PC-9 (cell line): ENCODE data around the gene CDH13. TPM values are rescaled to one million over a fixed set of nuclear protein-coding genes. Genes with fewer than 3 reads are reported as not detected.

Source experiments
- BruUV-seq: library from RNA; stranded (reverse); fragments of 400-500 nt; replicated peaks from 2 replicates; lab custom pipeline; 2021; lab: Mats Ljungman, UMichigan
- CTCF ChIA-PET: fragments of 300-600 bp; sonication (Branson Sonifier 250); formaldehyde crosslinking; loops from one replicate; lab custom pipeline; 2022; ENCODE audit warnings: antibody characterized with exemption; lab: Charles Lee
- POLR2A ChIA-PET: fragments of 300-600 bp; sonication (Branson Sonifier 250); formaldehyde crosslinking; loops from one replicate; lab custom pipeline; 2022; ENCODE audit warnings: antibody characterized with exemption; ENCODE audit not compliant: unreplicated experiment; lab: Charles Lee
- DNase-seq, 2 experiments: peaks; one replicate each; pipeline versions ENCODE4 v3.0.0 to v3.0.0-alpha.2; 2015 to 2022; ENCODE audit warnings: mixed read lengths in 1 of 2
- H2AFZ ChIP-seq: fragments of 200-600 bp; sonication (generic); 2 replicates; pipeline ENCODE4 v1.8.1; 2017; ENCODE audit warnings: antibody characterized with exemption
- H3F3A ChIP-seq: fragments of 200-600 bp; sonication (generic); 2 replicates; pipeline ENCODE4 v1.8.1; 2017; ENCODE audit warnings: antibody characterized with exemption, mild to moderate bottlenecking, low read depth; ENCODE audit not compliant: insufficient read depth
- H3K27ac ChIP-seq: fragments of 200-600 bp; sonication (generic); 2 replicates; pipeline ENCODE4 v1.6.1; 2016; ENCODE audit warnings: mixed run types
- H3K27me3 ChIP-seq: fragments of 200-600 bp; sonication (generic); 2 replicates; pipeline ENCODE4 v1.6.1; 2016; ENCODE audit warnings: low read depth, mixed run types; ENCODE audit not compliant: insufficient read depth
- H3K36me3 ChIP-seq: fragments of 200-600 bp; sonication (generic); 2 replicates; pipeline ENCODE4 v1.6.1; 2016; ENCODE audit warnings: low read depth, mixed run types
- H3K4me1 ChIP-seq: fragments of 200-600 bp; sonication (generic); replicated peaks from 2 replicates; pipeline ENCODE4 v1.6.1; 2016; ENCODE audit warnings: mixed run types; ENCODE audit not compliant: insufficient read depth
- H3K4me2 ChIP-seq: fragments of 200-600 bp; sonication (generic); 2 replicates; pipeline ENCODE4 v1.6.1; 2017; ENCODE audit warnings: mixed run types
- H3K4me3 ChIP-seq: fragments of 200-600 bp; sonication (generic); 2 replicates; pipeline ENCODE4 v1.6.1; 2016; ENCODE audit warnings: mixed run types
- H3K79me2 ChIP-seq: fragments of 200-600 bp; sonication (generic); 2 replicates; pipeline ENCODE4 v1.6.1; 2017; ENCODE audit warnings: low read depth, mixed run types
- H3K9me2 ChIP-seq: fragments of 200-600 bp; sonication (generic); 2 replicates; pipeline ENCODE4 v1.8.1; 2017; ENCODE audit warnings: mild to moderate bottlenecking; ENCODE audit not compliant: insufficient read depth
- H3K9me3 ChIP-seq: fragments of 200-600 bp; sonication (generic); 2 replicates; pipeline ENCODE4 v1.8.1; 2016; ENCODE audit warnings: low read depth; ENCODE audit not compliant: insufficient read depth
- H4K20me1 ChIP-seq: fragments of 200-600 bp; sonication (generic); 2 replicates; pipeline ENCODE4 v1.8.1; 2017; ENCODE audit not compliant: insufficient read depth
- CTCF ChIP-seq: fragments of 200-600 bp; sonication (generic); conservative IDR thresholded peaks from 2 replicates; pipeline ENCODE4 v1.6.1; 2017; ENCODE audit warnings: mixed run types, antibody characterized with exemption, mild to moderate bottlenecking, moderate library complexity
- EZH2 ChIP-seq: fragments of 200-600 bp; sonication (generic); IDR thresholded peaks from 2 replicates; pipeline ENCODE4 v1.8.0; 2017; ENCODE audit warnings: antibody characterized with exemption, low read depth
- intact Hi-C: fragments of 100-400 bp; cut with micrococcal nuclease; formaldehyde crosslinking; loops from one replicate; pipeline ENCODE4 v1.10.0; 2022; ENCODE audit not compliant: unreplicated experiment
- total RNA-seq: library from RNA; stranded (reverse); gene quantifications from 2 replicates; pipeline ENCODE4 v1.2.3, GENCODE V29; 2021

CDH13 gene
- total RNA-seq, 1 experiment from 2014 or later = 0.24 TPM

- Histone ChIP-seq H3K27ac (no peak overlapping the region), H3K27me3 (peaks cover 88% of the 10 kb centered on the region), H3K9me3 (no peaks in the 10 kb centered on the region), H3K4me1 (no peaks in the 10 kb centered on the region), H2AFZ (no peak overlapping the region), H4K20me1 (no peaks in the 10 kb centered on the region), H3F3A (no peaks in the 10 kb centered on the region), H3K4me2 (no peak overlapping the region), H3K79me2 (no peaks in the 10 kb centered on the region), H3K36me3 (no peaks in the 10 kb centered on the region), H3K4me3 (no peak overlapping the region), H3K9me2 (no peaks in the 10 kb centered on the region)
- intact Hi-C loops = no loop called here
- no peak for TF ChIP-seq CTCF
- TF ChIP-seq EZH2 = no peak
- ChIA-PET CTCF (no interaction called here), POLR2A (no interaction called here)
- no peak for DNase-seq
- no TSS peak for BruUV-seq
These were observed 1087.5 kb downstream of the CDH13 start for GRCh38 chr16:83714286-83714685.

- ChIA-PET POLR2A (no interaction called here), CTCF (no interaction called here)
- Histone ChIP-seq H2AFZ (no peak overlapping the region), H3K9me3 (no peaks in the 10 kb centered on the region), H3K4me2 (no peak overlapping the region), H3K9me2 (no peaks in the 10 kb centered on the region), H3K27me3 (peaks cover 86% of the 10 kb centered on the region), H3K27ac (no peak overlapping the region), H3K4me1 (no peaks in the 10 kb centered on the region), H4K20me1 (no peaks in the 10 kb centered on the region), H3F3A (no peaks in the 10 kb centered on the region), H3K4me3 (no peak overlapping the region), H3K79me2 (no peaks in the 10 kb centered on the region), H3K36me3 (no peaks in the 10 kb centered on the region)
- no peak for TF ChIP-seq CTCF
- no peak for TF ChIP-seq EZH2
- no TSS peak for BruUV-seq
- intact Hi-C loops = no loop called here
- DNase-seq = no peak
These were observed 1088.6 kb downstream of the CDH13 start for GRCh38 chr16:83715217-83715920.

- H3K4me2 ChIP-seq = no peak overlapping the region
- H3K27ac ChIP-seq = no peak overlapping the region
- H3K9me2 ChIP-seq = no peaks in the 10 kb centered on the region
- ChIA-PET POLR2A (no interaction called here), CTCF (no interaction called here)
- BruUV-seq = no TSS peak
- no peaks in the 10 kb centered on the region for H3K9me3 ChIP-seq
- intact Hi-C loops = no loop called here
- no peaks in the 10 kb centered on the region for H3K79me2 ChIP-seq
- H3K27me3 ChIP-seq = peaks cover 76% of the 10 kb centered on the region
- no peaks in the 10 kb centered on the region for H3F3A ChIP-seq
- no peak overlapping the region for H2AFZ ChIP-seq
- H3K36me3 ChIP-seq = no peaks in the 10 kb centered on the region
- no peaks in the 10 kb centered on the region for H4K20me1 ChIP-seq
- H3K4me3 ChIP-seq = no peak overlapping the region
- DNase-seq = no peak
- no peaks in the 10 kb centered on the region for H3K4me1 ChIP-seq
- no peak for TF ChIP-seq EZH2
- TF ChIP-seq CTCF = no peak
These were observed 1090.5 kb downstream of the CDH13 start for GRCh38 chr16:83717308-83717707.
